GM19023 (cell line): ENCODE data around the gene IFITM1.
"Not testable (repeated sequence)": the region's sequence is repeated elsewhere in the genome, so short reads cannot be mapped to it uniquely, and the experiment has no call there.

Experiments
- ATAC-seq: cut with Tn5 transposase; IDR thresholded peaks from one replicate; pipeline ENCODE4 v1.9.1; 2021; ENCODE audit warnings: mild to moderate bottlenecking, moderate library complexity; ENCODE audit not compliant: unreplicated experiment

The IFITM1 gene

GRCh38 chr11:340539-341512, 27.0 kb downstream of the IFITM1 start:
- no peak for ATAC-seq

GRCh38 chr11:342328-342727, 28.5 kb downstream of the IFITM1 start:
- ATAC-seq: no peak

GRCh38 chr11:344836-345578, 31.2 kb downstream of the IFITM1 start:
- ATAC-seq: no peak

- no peak for ATAC-seq
Observed at GRCh38 chr11:346529-346928, 32.7 kb downstream of the IFITM1 start.

GRCh38 chr11:349270-349954, 35.6 kb downstream of the IFITM1 start:
- not testable (repeated sequence) for ATAC-seq

GRCh38 chr11:350033-350722, 36.3 kb downstream of the IFITM1 start:
- not testable (repeated sequence) for ATAC-seq

- ATAC-seq: no peak
Observed at GRCh38 chr11:350723-351255, 36.9 kb downstream of the IFITM1 start.

- ATAC-seq: no peak
Observed at GRCh38 chr11:351411-351810, 37.6 kb downstream of the IFITM1 start.

GRCh38 chr11:352456-353031, 38.7 kb downstream of the IFITM1 start:
- ATAC-seq: no peak

- no peak for ATAC-seq
Observed at GRCh38 chr11:353179-353873, 39.5 kb downstream of the IFITM1 start.

- ATAC-seq: peak; percentile 61
Observed at GRCh38 chr11:355581-356458, 42.0 kb downstream of the IFITM1 start.

GRCh38 chr11:356610-357009, 42.8 kb downstream of the IFITM1 start:
- ATAC-seq: no peak

GRCh38 chr11:357582-357981, 43.7 kb downstream of the IFITM1 start:
- no peak for ATAC-seq

- no peak for ATAC-seq
Observed at GRCh38 chr11:358129-358800, 44.4 kb downstream of the IFITM1 start.

GRCh38 chr11:359181-359714, 45.4 kb downstream of the IFITM1 start:
- ATAC-seq: no peak

GRCh38 chr11:360326-361280, 46.8 kb downstream of the IFITM1 start:
- no peak for ATAC-seq
